HL-60 (cell line): Measurements from ENCODE around the gene CLEC2B.

ENCODE experiments used
- GABPA ChIP-seq: IDR thresholded peaks from 2 replicates; pipeline ENCODE4 v1.6.1; 2012; ENCODE audit warnings: low read depth
- POLR2AphosphoS5 ChIP-seq: IDR thresholded peaks from 2 replicates; pipeline ENCODE4 v1.6.1; 2012; ENCODE audit warnings: low read depth
- REST ChIP-seq: IDR thresholded peaks from 2 replicates; pipeline ENCODE4 v1.6.1; 2012; ENCODE audit warnings: low read depth; ENCODE audit not compliant: insufficient replicate concordance
- SPI1 ChIP-seq: IDR thresholded peaks from 2 replicates; pipeline ENCODE4 v1.6.1; 2012; ENCODE audit warnings: low read depth, mild to moderate bottlenecking, borderline replicate concordance
- TF ChIP-seq, protein P1 (sequence below): IDR thresholded peaks from one replicate; pipeline ENCODE4 v1.5.1; 2011; ENCODE audit warnings: low read length, control low read depth, inconsistent platforms; ENCODE audit not compliant: insufficient read depth

- TF ChIP-seq, protein P1, sequence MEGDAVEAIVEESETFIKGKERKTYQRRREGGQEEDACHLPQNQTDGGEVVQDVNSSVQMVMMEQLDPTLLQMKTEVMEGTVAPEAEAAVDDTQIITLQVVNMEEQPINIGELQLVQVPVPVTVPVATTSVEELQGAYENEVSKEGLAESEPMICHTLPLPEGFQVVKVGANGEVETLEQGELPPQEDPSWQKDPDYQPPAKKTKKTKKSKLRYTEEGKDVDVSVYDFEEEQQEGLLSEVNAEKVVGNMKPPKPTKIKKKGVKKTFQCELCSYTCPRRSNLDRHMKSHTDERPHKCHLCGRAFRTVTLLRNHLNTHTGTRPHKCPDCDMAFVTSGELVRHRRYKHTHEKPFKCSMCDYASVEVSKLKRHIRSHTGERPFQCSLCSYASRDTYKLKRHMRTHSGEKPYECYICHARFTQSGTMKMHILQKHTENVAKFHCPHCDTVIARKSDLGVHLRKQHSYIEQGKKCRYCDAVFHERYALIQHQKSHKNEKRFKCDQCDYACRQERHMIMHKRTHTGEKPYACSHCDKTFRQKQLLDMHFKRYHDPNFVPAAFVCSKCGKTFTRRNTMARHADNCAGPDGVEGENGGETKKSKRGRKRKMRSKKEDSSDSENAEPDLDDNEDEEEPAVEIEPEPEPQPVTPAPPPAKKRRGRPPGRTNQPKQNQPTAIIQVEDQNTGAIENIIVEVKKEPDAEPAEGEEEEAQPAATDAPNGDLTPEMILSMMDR: no peak
- TF ChIP-seq GABPA (no peak), REST (no peak), POLR2AphosphoS5 (no peak), SPI1 (no peak)
Observed at GRCh38 chr12:9897535-9897934, 28.4 kb upstream of the CLEC2B start.
